CD4-positive, alpha-beta memory T cell (primary cell): ENCODE measurements around the gene FKBP4. TPM values are rescaled to one million over a fixed set of nuclear protein-coding genes. Genes with fewer than 3 reads are reported as not detected.
A peak's percentile ranks its signal among the peaks of the same experiment; 100 is the strongest.

Experiments
- CTCF ChIA-PET: fragments of 350-600 bp; sonication (Branson Sonifier 250); formaldehyde crosslinking; loops from one replicate; lab custom pipeline; 2021; ENCODE audit warnings: inconsistent platforms; ENCODE audit not compliant: partially characterized antibody; lab: Charles Lee
- POLR2A ChIA-PET: fragments of 350-600 bp; sonication (Branson Sonifier 250); formaldehyde crosslinking; loops from one replicate; lab custom pipeline; 2021; ENCODE audit not compliant: partially characterized antibody; lab: Charles Lee
- DNase-seq, 5 donors: peaks; one replicate each; pipeline versions ENCODE4 v3.0.0 to v3.0.0-alpha.2; 2020 to 2022; ENCODE audit warnings: mixed read lengths in 1 of 5
- H3K27ac ChIP-seq: one replicate; pipeline ENCODE4 v1.7.0; 2013; ENCODE audit warnings: low read depth, low read length
- H3K27me3 ChIP-seq: 2 replicates; pipeline ENCODE4 v1.7.0; 2013; ENCODE audit warnings: mild to moderate bottlenecking, low read length, moderate library complexity; ENCODE audit not compliant: insufficient read depth
- H3K36me3 ChIP-seq: 2 replicates; pipeline ENCODE4 v1.7.0; 2013; ENCODE audit warnings: mild to moderate bottlenecking, low read length, moderate library complexity; ENCODE audit not compliant: insufficient read depth
- H3K4me1 ChIP-seq: 2 replicates; pipeline ENCODE4 v1.7.0; 2013; ENCODE audit warnings: mild to moderate bottlenecking, low read length, moderate library complexity; ENCODE audit not compliant: insufficient read depth
- H3K4me3 ChIP-seq, 2 donors: one replicate each; pipeline ENCODE4 v1.7.0; 2013; ENCODE audit warnings: low read length in 2 of 2, mild to moderate bottlenecking in 1 of 2
- H3K9me3 ChIP-seq, 2 donors: one replicate each; pipeline ENCODE4 v1.7.0; 2013; ENCODE audit warnings: low read length in 2 of 2, control low read depth in 1 of 2; ENCODE audit not compliant: control insufficient read depth in 1 of 2
- H3K27ac Mint-ChIP-seq, 7 donors: one replicate each; pipeline ENCODE4 v1.8.0; 2020 to 2021; ENCODE audit warnings: mixed read lengths in 7 of 7, mild to moderate bottlenecking in 6 of 7, inconsistent platforms in 3 of 7, moderate library complexity in 3 of 7
- H3K27me3 Mint-ChIP-seq, 2 donors: one replicate each; pipeline ENCODE4 v1.8.0; 2020 to 2021; ENCODE audit warnings: mixed read lengths in 2 of 2
- H3K36me3 Mint-ChIP-seq, 2 donors: one replicate each; pipeline ENCODE4 v1.8.0; 2020 to 2021; ENCODE audit warnings: mixed read lengths in 2 of 2, inconsistent platforms in 1 of 2, mild to moderate bottlenecking in 1 of 2
- H3K4me1 Mint-ChIP-seq, 4 donors: one replicate each; pipeline ENCODE4 v1.8.0; 2020 to 2021; ENCODE audit warnings: mixed read lengths in 4 of 4, mild to moderate bottlenecking in 1 of 4
- H3K4me3 Mint-ChIP-seq, 8 donors: one replicate each; pipeline ENCODE4 v1.8.0; 2020 to 2021; ENCODE audit warnings: mixed read lengths in 8 of 8, mild to moderate bottlenecking in 7 of 8, moderate library complexity in 6 of 8, inconsistent platforms in 3 of 8
- H3K9me3 Mint-ChIP-seq, 8 donors: one replicate each; pipeline ENCODE4 v1.8.0; 2020 to 2021; ENCODE audit warnings: mixed read lengths in 8 of 8, mild to moderate bottlenecking in 5 of 8, inconsistent platforms in 3 of 8, moderate library complexity in 1 of 8
- intact Hi-C: fragments of 100-400 bp; cut with micrococcal nuclease; formaldehyde crosslinking; loops from one replicate; pipeline ENCODE4 v1.15.1; 2023
- polyA plus RNA-seq, 2 donors: library from polyadenylated mRNA; unstranded; fragments of 300-500 nt; fragmentation: Illumina TruSeq; gene quantifications; one replicate each; pipeline ENCODE4 v1.2.3, GENCODE V29; 2021
- total RNA-seq, 2 experiments: library from RNA; stranded (reverse); gene quantifications; one replicate each; pipeline ENCODE4 v1.2.3, GENCODE V29; 2021

The FKBP4 gene
- total and polyA plus RNA-seq, 4 experiments from 2014 or later: 24.9 to 53.3 (median 43.1) TPM

DNA sequence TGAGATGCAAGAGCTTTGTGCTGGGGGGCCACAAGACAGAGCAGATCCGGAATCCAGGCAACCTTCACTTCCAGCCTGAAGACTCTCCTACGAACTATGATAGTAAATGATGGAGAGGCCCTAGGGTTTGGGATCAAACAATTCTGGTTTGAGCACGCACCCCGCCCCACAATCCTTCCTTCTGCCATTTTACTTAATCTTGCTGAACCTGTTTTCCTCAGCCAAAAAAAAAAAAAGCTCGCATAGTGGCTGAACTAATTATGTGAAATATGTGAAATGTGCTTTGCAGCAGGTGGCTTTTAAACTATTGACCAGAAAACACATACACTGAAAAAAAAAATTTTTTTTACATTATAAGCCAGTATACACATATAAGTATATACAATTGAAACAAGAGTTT is 17.0 kb downstream of the FKBP4 start:
- ChIA-PET POLR2A (interaction anchor here (3.2 to 4.0 kb wide), 3 partner anchors 16 to 121 kb away, joined by 15 to 39 read pairs (median 21); partner anchors contain the start of genes FKBP4, FOXM1 and RHNO1), CTCF (interaction anchor here (3.7 kb wide), 1 partner anchor 15 kb away, joined by 19 read pairs; no protein-coding TSS in a partner anchor)
- no peaks in the 10 kb centered on the region for H3K9me3 ChIP-seq
- peak overlapping the region; percentile 90 for H3K27ac ChIP-seq
- Mint-ChIP-seq H3K27ac (peak overlapping the region in 4 of 7 donors; percentile 18 to 100 (median 100)), H3K9me3 (no peaks in the 10 kb centered on the region), H3K27me3 (peaks cover 0 to 4% of the 10 kb centered on the region in 2 donors), H3K4me1 (peaks cover 12 to 32% (median 23%) of the 10 kb centered on the region in 4 donors), H3K36me3 (peaks cover 0 to 13% of the 10 kb centered on the region in 2 donors), H3K4me3 (peak overlapping the region in 7 of 8 donors; percentile 32 to 100 (median 99))
- peaks cover 2% of the 10 kb centered on the region for H3K36me3 ChIP-seq
- intact Hi-C loops: loop anchor here (1.0 to 2.0 kb wide), 5 partner anchors 18 to 1121 kb away; partner anchors contain the start of genes ADIPOR2, FKBP4, FOXM1 and RHNO1
- peaks cover 24% of the 10 kb centered on the region for H3K4me1 ChIP-seq
- no peak for DNase-seq
- H3K27me3 ChIP-seq: no peaks in the 10 kb centered on the region
- H3K4me3 ChIP-seq: peak overlapping the region in 1 of 2 donors; percentile 97

DNA sequence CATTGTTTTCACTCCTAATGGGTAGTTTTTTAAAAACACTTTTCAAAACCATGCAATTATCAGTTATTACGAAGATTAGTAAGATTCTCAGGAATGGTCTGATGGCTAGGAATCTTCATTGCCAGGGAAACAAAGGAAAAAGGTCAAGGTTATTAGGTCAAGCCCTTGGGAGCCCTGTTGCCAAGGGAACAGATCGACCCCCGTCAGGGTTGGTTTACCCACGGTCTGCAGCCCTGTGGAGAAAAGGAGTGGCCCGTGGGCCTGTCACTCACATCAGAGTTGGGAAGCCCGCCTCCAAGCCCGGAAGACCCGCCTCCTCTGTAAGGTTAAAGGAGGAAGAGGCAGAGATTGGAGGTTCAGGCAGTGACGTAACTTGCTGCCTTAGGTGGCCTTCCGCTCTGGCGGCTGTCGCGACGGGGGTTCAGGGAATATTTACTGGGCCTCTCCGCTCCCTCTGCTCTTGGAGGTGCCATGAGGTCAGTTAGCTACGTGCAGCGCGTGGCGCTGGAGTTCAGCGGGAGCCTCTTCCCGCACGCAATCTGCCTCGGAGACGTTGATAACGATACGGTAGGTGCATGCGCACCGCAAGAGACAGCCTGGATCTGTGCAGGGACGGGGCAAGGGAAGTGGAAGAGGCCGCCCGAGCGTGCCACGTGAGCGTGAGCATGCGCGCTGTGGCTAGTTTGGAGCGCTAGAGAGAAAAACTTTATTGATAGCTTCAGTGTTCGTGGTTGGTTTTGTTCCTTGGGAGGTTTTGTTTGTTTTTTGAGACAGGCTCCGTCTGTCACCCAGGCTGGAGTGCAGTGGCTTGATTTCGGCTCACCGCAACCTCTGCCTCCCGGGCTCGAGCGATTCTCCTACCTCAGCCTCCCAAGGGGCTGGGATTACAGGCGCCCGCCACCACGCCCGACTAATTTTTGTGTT is 17.8 kb downstream of the FKBP4 start, which contains the start of gene ITFG2:
ITFG2 (plus strand) TSS at position 379 of the 924 bp plus-strand sequence; CDS start at position 472, 93 bp downstream.
- peaks cover 9% of the 10 kb centered on the region for H3K36me3 ChIP-seq
- Mint-ChIP-seq H3K4me1 (peaks cover 12 to 37% (median 25%) of the 10 kb centered on the region in 4 donors), H3K27me3 (peaks cover 0 to 4% of the 10 kb centered on the region in 2 donors), H3K4me3 (peak within 1 kb of the TSS; percentile 99 to 100 (median 99)), H3K27ac (peak within 1 kb of the TSS; percentile 99 to 100 (median 100)), H3K36me3 (peaks cover under 1 to 14% of the 10 kb centered on the region in 2 donors), H3K9me3 (no peaks in the 10 kb centered on the region)
- H3K9me3 ChIP-seq: no peaks in the 10 kb centered on the region
- intact Hi-C loops: loop anchor here (1.0 to 2.0 kb wide), 7 partner anchors 18 to 1122 kb away; partner anchors contain the start of genes ADIPOR2, FKBP4, FOXM1 and RHNO1
- peak; percentile 96 to 99 (median 98) for DNase-seq
- peak within 1 kb of the TSS; percentile 93 to 97 for H3K4me3 ChIP-seq
- peaks cover 24% of the 10 kb centered on the region for H3K4me1 ChIP-seq
- POLR2A ChIA-PET: interaction anchor here (0.8 to 4.0 kb wide), 12 partner anchors 11 to 808 kb away, joined by 3 to 39 read pairs (median 4); partner anchors contain the start of genes DCP1B, FKBP4, FOXM1 and RHNO1
- CTCF ChIA-PET: interaction anchor here (0.9 to 3.7 kb wide), 5 partner anchors 13 to 130 kb away, joined by 3 to 19 read pairs (median 5); no protein-coding TSS in a partner anchor
- peak within 1 kb of the TSS; percentile 90 for H3K27ac ChIP-seq
- no peaks in the 10 kb centered on the region for H3K27me3 ChIP-seq

DNA sequence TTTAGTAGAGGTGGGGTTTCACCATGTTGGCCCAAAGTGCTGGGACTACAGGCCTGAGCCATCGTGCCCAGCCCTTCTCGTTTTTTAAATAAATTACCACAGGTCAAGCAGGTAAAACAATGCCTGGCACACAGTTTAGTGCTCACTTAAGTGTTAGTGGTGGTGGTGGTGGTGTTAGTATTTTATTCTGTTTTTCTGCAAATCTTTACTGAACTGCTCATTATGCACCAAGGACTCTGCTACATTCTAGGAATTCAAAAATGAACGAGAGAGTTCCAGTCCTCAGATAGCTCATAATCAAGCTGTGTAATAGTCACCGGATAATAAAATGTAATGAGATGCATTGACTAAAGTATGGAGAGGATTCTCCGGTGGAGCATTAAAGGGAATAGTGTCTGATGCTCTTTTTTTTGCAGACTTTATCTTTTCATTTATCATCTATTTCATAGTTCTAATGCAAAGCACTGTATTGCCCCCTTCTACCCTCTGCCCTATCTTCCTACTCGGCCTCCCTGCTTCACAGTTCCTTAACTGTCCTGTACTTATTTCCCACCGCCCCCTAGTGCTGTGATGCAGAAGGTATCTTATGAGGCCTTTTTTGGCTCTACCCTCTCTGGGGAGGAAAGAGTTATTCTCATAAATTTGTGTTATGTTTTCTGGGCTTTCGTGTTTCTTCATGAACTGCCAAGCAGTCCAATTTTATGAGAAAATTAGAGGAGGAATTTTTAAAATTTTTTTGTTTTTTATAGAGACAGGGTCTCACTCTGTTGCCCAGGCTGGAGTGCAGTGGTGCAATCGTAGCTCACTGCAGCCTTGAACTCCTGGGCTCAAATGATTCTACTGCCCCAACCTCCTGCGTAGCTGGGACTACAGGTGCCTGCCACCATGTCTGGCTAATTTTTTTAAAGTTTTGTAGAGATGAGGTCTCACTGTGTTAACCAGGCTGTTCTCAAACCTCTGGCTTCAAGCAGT is 18.7 kb downstream of the FKBP4 start:
- intact Hi-C loops: loop anchor here (1.0 to 2.0 kb wide), 3 partner anchors 29 to 1123 kb away; partner anchors contain the start of gene ADIPOR2
- Mint-ChIP-seq H3K27me3 (peaks cover 0 to 4% of the 10 kb centered on the region in 2 donors), H3K36me3 (peaks cover 10 to 23% of the 10 kb centered on the region in 2 donors), H3K9me3 (no peaks in the 10 kb centered on the region), H3K4me3 (peak overlapping the region; percentile 99 to 100 (median 99)), H3K27ac (peak overlapping the region; percentile 99 to 100 (median 100)), H3K4me1 (peaks cover 12 to 37% (median 27%) of the 10 kb centered on the region in 4 donors)
- peak; percentile 38 to 66 (median 43) for DNase-seq
- Histone ChIP-seq H3K27me3 (no peaks in the 10 kb centered on the region), H3K9me3 (no peaks in the 10 kb centered on the region), H3K27ac (peak overlapping the region; percentile 90), H3K4me1 (peaks cover 24% of the 10 kb centered on the region), H3K36me3 (peaks cover 15% of the 10 kb centered on the region), H3K4me3 (peak overlapping the region; percentile 93 to 97)
- ChIA-PET POLR2A (interaction anchor here (0.8 to 4.0 kb wide), 12 partner anchors 12 to 809 kb away, joined by 3 to 39 read pairs (median 5); partner anchors contain the start of genes DCP1B, FKBP4, FOXM1 and RHNO1), CTCF (interaction anchor here (0.9 to 3.7 kb wide), 6 partner anchors 14 to 131 kb away, joined by 3 to 19 read pairs (median 6); no protein-coding TSS in a partner anchor)

DNA sequence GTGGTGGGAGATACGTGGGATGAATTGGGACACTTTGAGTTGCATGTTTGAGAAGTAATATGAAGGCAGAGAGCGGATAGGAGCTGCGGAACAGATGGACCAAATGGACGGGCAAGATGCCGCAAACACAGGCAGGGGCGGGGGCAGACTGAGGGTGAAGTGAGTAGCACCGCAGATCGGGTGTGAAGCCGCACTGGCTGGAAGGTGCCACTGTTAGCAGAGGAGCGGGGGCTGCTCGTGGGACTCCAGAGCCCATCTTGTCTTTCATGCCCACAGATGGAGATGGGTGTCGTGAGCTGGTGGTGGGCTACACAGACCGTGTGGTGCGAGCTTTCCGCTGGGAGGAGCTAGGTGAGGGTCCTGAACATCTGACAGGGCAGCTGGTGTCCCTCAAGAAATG is 25.0 kb downstream of the FKBP4 start:
- Histone ChIP-seq H3K4me3 (no peak overlapping the region), H3K36me3 (peaks cover 71% of the 10 kb centered on the region), H3K9me3 (no peaks in the 10 kb centered on the region), H3K27me3 (no peaks in the 10 kb centered on the region), H3K27ac (no peak overlapping the region), H3K4me1 (no peaks in the 10 kb centered on the region)
- H3K36me3 Mint-ChIP-seq: peaks cover 57 to 67% of the 10 kb centered on the region in 2 donors
- POLR2A ChIA-PET: no interaction called here
- H3K4me1 Mint-ChIP-seq: peaks cover 4 to 17% (median 10%) of the 10 kb centered on the region in 4 donors
- H3K9me3 Mint-ChIP-seq: no peaks in the 10 kb centered on the region
- peak overlapping the region in 2 of 7 donors; percentile 37 to 42 for H3K27ac Mint-ChIP-seq
- DNase-seq: no peak
- intact Hi-C loops: no loop called here
- H3K27me3 Mint-ChIP-seq: no peaks in the 10 kb centered on the region
- CTCF ChIA-PET: interaction anchor here (1.4 kb wide), 1 partner anchor 35 kb away, joined by 6 read pairs; no protein-coding TSS in a partner anchor
- H3K4me3 Mint-ChIP-seq: peak overlapping the region in 1 of 8 donors; percentile 76

DNA sequence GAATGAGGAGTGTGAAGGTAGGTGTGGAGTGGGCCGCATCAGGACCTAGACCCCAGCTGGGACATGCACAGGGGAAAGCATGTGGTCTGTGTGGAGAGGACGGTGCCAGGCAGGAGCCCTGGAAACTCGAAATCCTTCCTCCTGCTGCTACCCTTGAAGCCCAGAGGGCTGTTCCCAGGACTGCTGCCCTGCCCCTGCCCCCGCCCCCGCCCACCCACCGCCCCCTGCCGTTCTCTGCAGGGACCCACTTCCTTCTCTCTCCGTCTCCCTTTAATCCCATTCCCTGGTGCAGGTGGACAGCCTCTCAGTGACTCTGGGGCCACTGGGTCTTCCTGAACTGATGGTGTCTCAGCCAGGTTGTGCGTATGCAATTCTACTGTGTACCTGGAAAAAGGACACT is 25.7 kb downstream of the FKBP4 start:
- Mint-ChIP-seq H3K27ac (peak overlapping the region in 1 of 7 donors; percentile 37), H3K36me3 (peaks cover 62 to 71% of the 10 kb centered on the region in 2 donors), H3K4me1 (peaks cover 2 to 12% (median 6%) of the 10 kb centered on the region in 4 donors), H3K9me3 (no peaks in the 10 kb centered on the region), H3K4me3 (no peak overlapping the region), H3K27me3 (no peaks in the 10 kb centered on the region)
- ChIA-PET CTCF (interaction anchor here (1.4 kb wide), 1 partner anchor 36 kb away, joined by 6 read pairs; no protein-coding TSS in a partner anchor), POLR2A (no interaction called here)
- H3K4me3 ChIP-seq: no peak overlapping the region
- H3K9me3 ChIP-seq: no peaks in the 10 kb centered on the region
- H3K4me1 ChIP-seq: no peaks in the 10 kb centered on the region
- no peaks in the 10 kb centered on the region for H3K27me3 ChIP-seq
- no peak overlapping the region for H3K27ac ChIP-seq
- intact Hi-C loops: no loop called here
- no peak for DNase-seq
- H3K36me3 ChIP-seq: peaks cover 77% of the 10 kb centered on the region

DNA sequence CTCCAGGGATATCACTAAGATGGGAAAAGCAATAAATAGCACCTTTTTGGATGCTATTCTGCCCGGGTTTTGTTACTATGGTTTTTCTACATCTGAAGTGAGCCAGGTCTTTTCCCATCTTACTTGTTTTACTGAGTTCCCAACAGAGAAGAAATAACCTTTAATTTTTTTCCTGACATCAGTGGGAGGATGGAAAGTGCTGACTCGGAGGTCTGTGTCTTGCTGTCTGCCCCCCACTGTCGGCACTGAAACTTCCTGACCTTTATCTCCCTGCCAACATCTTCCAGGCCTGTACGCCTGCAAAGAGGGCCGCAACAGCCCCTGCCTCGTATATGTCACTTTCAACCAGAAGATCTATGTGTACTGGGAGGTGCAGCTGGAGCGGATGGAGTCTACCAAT is 28.7 kb downstream of the FKBP4 start:
- H3K36me3 Mint-ChIP-seq: peaks cover 65 to 80% of the 10 kb centered on the region in 2 donors
- H3K4me1 ChIP-seq: no peaks in the 10 kb centered on the region
- H3K36me3 ChIP-seq: peaks cover 90% of the 10 kb centered on the region
- H3K4me1 Mint-ChIP-seq: peaks cover 0 to 3% (median 0%) of the 10 kb centered on the region in 4 donors
- H3K27me3 ChIP-seq: no peaks in the 10 kb centered on the region
- H3K27ac Mint-ChIP-seq: no peak overlapping the region
- POLR2A ChIA-PET: no interaction called here
- no peaks in the 10 kb centered on the region for H3K9me3 ChIP-seq
- no peak overlapping the region for H3K4me3 Mint-ChIP-seq
- H3K27me3 Mint-ChIP-seq: no peaks in the 10 kb centered on the region
- no peak overlapping the region for H3K4me3 ChIP-seq
- no peak for DNase-seq
- no peaks in the 10 kb centered on the region for H3K9me3 Mint-ChIP-seq
- intact Hi-C loops: no loop called here
- H3K27ac ChIP-seq: no peak overlapping the region
- CTCF ChIA-PET: no interaction called here
